GM12873 (cell line): ENCODE data around the gene SLC44A3.

ENCODE experiments used
- CTCF ChIP-seq: IDR thresholded peaks from 2 replicates; pipeline ENCODE4 v1.5.1; 2012; ENCODE audit warnings: low read depth, mild to moderate bottlenecking, moderate library complexity, low read length, control low read depth; ENCODE audit not compliant: insufficient read depth; ENCODE audit errors: missing control alignments

SLC44A3 gene

GRCh38 chr1:94884507-94884906, 64.3 kb downstream of the SLC44A3 start:
- TF ChIP-seq CTCF, result no peak

GRCh38 chr1:94886361-94886760, 66.2 kb downstream of the SLC44A3 start:
- TF ChIP-seq CTCF, result no peak

- TF ChIP-seq CTCF, result no peak
Observed at GRCh38 chr1:94887106-94887505, 66.9 kb downstream of the SLC44A3 start.

GRCh38 chr1:94887603-94888171, 67.5 kb downstream of the SLC44A3 start:
- TF ChIP-seq CTCF, result no peak

- no peak for TF ChIP-seq CTCF
Observed at GRCh38 chr1:94888201-94888600, 68.0 kb downstream of the SLC44A3 start.

GRCh38 chr1:94892604-94893254, 72.6 kb downstream of the SLC44A3 start:
- no peak for TF ChIP-seq CTCF

- TF ChIP-seq CTCF, result no peak
Observed at GRCh38 chr1:94894630-94895029, 74.5 kb downstream of the SLC44A3 start.
